Measurements from ENCODE around the gene PXYLP1.
"Not testable (repeated sequence)": the region's sequence is repeated elsewhere in the genome, so short reads cannot be mapped to it uniquely, and the experiment has no call there.

Gene PXYLP1

DNA sequence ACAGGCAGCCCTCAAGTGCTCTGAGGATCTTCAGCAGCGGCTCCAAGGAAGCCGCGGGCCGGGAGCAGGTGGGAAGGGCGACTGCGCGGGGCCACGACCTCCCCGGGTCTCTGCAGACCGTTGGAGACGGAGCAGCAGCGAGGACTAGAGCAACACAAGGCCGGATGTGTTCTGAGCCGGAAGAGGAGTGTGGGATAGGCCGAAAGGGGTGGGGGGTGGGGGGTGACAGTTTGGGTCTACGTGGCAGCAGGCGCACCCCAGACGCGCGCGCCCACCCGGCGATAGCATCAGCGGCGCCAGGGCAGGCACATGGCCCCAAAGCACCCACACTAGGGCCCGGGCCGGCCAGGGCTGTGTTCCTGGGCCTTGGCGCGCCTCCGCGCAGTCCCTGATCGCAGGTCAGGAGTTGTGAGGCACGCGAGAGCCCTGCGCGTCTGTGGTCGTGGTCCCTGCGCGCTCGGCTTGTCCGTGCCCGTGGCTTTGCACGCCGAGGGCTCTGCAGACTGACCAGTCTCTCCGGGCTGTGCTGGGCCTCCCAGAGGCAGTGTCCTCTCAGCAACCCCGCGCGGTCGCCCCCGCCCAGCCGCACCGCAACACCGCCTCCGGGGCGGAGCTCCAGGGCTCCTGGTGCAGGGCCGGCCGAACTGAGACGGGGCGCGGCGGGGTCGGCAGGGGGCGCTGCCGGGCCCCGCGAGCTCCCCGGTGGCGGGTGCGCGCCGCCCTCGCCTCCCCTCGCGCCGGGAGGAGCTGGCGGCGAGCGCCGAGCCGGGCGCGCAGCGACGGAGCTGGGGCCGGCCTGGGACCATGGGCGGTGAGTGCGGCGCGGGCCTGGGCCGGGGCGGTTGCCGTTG, at the start of gene PXYLP1:
Gene PXYLP1, plus strand, starts transcription at position 725 of the 851 bp plus-strand sequence. CDS start 28,351 bp downstream, outside the sequence.
- DNase-seq = peak; percentile 88

DNA sequence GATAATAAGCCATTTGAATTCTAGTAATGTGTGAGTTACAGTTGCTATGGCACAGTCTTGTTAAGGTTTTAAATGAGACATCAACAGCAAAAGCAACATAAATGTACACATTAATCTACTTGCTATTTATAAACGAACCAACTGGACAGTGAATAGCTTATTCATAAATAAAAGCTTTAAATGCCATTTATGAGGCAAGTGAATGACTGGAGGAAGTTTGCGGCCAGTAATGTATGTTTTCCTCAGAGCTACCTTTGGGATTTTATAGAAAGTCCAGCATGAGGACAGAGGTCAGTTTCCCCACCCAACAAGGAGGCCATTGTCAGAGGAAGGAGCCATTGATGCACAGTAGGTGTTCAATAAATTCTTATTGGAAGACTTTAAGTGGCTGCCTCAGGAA, 48.0 kb upstream of the PXYLP1 start:
- DNase-seq = no peak

DNA sequence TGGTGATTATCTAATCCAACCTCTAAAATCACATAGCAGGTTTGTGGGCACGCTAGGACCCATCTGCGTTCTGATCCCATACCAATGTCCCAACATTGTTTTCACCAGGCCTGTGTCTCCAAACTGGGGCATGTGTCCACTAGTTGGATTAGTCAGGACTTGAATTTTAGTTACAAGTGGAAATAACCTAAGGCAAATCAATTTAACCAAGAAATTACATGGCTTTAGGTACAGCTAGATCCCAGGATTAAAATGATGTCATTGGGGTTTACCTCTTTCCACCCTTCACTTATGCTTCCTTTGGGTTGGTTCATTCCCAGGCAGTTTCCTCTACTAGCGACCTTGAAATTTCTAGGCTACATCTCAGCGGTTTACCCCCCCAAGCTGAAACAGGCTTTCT, 47.2 kb upstream of the PXYLP1 start:
- no peak for DNase-seq

- DNase-seq = peak; percentile 6
Measured at GRCh38 chr3:141191097-141191749, 40.4 kb upstream of the PXYLP1 start.

DNA sequence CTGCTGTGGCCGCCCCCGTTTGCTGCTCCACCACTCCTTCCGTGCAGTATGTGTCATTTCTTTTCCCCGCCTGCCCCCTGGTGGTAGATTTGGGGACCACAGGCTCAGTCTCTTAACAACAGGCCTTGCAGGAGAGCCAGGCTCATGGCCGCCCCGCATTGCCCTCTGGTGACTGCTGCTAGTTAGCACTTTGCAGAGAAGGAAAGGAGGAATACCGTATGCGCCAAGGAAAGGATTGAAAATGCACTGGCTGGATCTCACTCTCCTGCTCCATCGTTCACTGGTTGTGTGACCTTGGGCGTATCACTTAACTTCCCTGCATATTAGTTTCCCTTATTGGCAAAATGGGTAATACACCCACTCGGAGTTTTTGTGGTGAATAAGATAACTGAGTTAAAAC, 39.3 kb upstream of the PXYLP1 start:
- peak; percentile 91 for DNase-seq

DNA sequence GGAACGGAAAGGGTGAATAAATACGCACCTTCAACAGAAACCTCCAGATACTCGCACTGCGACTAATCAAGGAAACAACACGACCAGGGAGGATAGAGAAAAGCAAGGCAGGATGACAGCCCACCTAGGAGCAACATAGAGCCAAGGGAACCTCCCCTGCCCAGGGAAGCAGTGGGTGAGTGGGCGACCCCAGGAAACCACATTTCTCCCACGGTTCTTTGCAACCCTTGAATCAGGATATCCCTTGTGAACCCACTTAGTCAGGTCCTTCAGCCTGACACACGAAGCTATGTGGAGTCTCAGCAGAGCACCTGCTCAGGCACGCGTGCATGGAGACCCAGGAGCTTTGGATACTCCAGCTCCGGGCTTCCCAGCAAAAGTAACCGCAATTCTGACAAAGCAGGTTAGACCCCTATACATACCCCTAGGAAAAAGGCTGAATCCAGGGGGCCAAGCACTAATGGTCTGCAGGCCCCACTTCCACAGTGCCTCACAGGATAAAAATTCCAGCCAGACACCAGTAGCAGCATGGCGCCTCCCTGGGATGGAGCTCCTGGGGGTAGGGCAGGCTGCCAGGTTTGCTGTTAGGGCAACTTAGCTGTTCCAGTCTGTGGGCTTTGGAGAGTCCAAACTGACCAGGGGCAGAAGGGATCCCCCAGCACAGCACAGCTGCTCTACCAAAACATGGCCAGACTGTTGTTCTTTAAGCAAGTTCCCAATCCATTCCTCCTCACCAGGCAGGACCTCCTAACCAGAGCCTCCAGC, 38.4 kb upstream of the PXYLP1 start:
- no peak for DNase-seq

DNA sequence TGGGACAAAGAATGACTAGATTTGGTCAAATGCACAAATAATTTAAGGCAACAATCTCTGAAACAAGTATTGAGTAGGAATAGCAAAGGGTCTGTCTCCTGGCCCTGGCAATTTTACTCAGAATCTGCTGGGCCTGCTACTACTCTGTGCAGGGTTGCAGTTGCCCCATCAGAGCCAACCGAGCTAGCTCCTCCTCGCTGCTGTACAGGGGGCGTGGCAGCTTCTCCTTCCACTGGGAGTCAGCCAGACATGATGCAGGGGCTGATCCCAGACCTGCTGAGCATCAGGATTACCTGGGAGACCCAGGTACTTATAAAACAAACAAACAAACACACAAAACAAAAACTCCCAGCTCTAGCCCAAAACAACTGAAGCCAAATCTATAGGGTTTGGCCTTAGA, 30.5 kb upstream of the PXYLP1 start:
- DNase-seq = no peak

GRCh38 chr3:141202682-141203081, 28.9 kb upstream of the PXYLP1 start:
- no peak for DNase-seq

DNA sequence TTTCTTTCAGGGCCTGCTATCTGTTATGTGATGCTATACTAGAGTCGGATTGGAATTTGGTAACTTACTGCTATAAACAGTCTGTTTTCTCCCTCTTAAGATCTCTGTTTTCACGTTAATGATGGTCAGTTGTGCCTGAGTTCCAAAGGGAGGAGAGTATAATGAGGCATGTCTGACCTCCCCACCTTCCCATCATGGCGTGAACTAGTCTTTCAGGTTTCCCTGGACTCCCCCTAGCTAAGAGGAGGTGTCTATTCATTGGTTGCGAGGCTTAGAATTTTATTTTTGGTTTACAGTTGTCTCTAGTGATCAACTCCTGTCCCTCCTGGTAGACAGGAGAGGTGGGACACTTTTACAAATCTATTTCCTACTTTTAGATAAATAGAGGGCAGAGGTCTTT, 27.8 kb upstream of the PXYLP1 start:
- DNase-seq = no peak

DNA sequence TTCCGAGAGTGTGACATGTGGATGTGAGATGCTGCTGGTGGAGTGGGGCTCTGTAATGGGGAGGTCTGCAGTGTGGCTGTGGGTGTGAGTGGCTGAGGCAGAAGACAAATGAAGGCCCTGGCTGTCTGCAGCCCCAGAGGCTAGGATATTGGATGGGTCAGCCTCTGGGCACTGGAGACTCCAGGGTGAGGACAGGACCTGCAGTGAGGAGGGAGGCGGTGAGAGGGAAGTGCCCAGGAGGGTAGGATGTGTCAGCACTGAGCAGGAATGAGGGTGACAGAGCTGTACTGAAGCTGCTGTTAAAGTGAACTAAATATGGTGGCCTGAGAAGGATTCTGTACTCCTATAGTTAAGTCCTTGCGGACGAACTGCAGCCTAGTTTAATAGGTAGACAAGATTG, 27.3 kb upstream of the PXYLP1 start:
- DNase-seq = no peak

- not testable (repeated sequence) for DNase-seq
Measured at GRCh38 chr3:141211306-141211705, 20.3 kb upstream of the PXYLP1 start.

DNA sequence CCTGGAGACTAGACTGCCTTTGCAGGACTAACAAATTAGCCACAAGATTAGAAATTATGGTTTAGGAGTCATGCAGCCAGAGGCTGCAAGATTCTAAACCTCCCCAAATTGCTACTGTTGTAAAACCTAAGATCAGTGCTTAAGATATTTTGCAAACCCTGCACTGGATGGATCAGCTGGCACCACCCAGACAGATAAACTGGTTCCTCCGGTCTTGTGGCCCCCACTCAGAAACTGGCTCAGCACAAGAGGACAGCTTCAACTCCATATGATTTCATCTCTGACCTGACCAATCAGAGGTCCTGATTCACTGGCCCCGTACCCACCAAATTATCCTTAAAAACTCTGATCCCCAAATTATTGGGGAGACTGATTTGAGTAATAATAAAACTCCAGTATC, 19.5 kb upstream of the PXYLP1 start:
- DNase-seq = no peak

DNA sequence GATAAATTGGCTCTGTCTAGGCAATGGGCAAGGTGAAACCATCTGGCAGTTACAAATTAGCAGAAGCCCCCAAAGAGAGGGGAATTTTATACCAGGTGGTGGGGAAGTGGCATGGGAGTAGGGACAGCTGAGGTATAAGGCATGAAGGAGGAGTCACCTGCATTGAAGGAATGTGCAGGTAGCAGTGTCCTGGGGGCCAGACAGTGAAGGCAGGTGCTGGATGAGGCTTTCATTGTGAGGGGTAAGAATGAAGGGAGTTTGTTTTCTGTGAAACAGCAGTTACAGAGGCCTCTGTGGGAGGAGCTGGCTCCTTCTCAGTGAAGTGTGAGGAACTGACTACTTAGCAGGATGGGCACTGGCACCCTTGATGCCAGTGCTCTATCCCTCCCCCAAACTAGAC, 19.1 kb upstream of the PXYLP1 start:
- no peak for DNase-seq

- no peak for DNase-seq
Measured at GRCh38 chr3:141216975-141217374, 14.7 kb upstream of the PXYLP1 start.

- DNase-seq = no peak
Measured at GRCh38 chr3:141217389-141217788, 14.2 kb upstream of the PXYLP1 start.

GRCh38 chr3:141218162-141218835, 13.3 kb upstream of the PXYLP1 start:
- DNase-seq = no peak

- no peak for DNase-seq
Measured at GRCh38 chr3:141218926-141219325, 12.7 kb upstream of the PXYLP1 start.

GRCh38 chr3:141223673-141224166, 7.9 kb upstream of the PXYLP1 start:
- no peak for DNase-seq

GRCh38 chr3:141225939-141226338, 5.7 kb upstream of the PXYLP1 start:
- no peak for DNase-seq

DNA sequence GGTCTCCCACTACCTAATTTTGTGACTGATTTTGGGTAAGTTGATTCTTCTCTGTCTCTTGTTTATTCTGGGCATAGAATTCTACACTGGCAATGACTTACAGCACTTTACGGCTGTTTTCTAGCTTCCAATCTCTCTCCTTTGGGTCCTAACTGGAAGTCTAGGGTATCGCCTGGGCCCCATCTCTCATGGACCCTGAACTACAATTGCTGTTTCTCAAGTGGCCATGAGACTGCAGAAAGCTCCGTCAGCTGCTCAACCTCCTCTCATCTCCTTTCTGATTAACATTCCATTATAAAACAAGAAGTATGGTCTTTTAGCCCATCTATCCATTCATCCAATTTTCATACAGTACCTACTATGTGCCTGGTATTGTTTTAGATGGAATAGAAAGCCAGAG, 4.4 kb upstream of the PXYLP1 start:
- no peak for DNase-seq

GRCh38 chr3:141227752-141228151, 3.9 kb upstream of the PXYLP1 start:
- DNase-seq = peak; percentile 90

DNA sequence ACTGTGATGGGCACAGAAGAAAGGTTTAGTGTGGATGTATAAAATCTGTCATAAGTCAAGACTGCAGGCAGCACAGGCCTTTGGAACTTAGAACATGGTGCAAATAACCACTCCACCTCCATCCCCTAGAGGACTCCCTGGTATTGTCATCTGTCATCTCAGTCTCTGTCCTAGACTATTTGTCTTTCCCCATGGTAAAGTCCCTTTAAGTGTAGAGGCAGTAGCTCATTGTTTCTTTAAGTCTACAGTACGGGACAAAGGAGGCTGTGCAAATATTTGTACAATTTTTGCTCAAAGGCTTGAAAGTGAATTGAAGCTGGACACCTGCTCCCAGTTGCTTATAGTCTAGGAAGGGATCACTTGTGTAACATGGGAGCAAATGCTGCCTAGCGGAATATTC, 3.2 kb upstream of the PXYLP1 start:
- no peak for DNase-seq

DNA sequence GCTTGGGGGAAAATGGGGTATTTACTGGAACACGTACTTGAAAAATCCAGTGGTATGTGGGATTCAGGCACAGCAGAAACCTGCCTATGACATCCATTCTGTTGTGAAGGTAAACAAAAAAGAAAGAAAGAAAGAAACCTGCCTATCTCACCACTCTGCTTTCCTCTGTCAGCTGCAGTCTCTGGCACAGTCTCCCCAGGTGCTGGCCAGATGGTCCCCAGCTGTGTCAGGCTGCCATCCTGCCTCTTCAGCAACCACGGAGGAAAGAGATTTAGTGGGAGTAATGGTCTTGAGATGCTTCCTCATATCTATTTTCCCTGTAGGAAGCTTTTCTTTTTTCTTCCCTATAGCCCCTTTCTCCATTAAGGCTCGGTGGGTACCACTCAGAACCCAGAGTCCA, 2.5 kb upstream of the PXYLP1 start:
- no peak for DNase-seq
